NCI-H1694 treated with DMSO at 0.1 percent for 48 hours (cell line): ENCODE measurements around the gene ADGRG3.

Source experiments
- DNase-seq: peaks from one replicate; lab custom pipeline; 2025; lab: John Stamatoyannopoulos, UW

ADGRG3 gene

DNA sequence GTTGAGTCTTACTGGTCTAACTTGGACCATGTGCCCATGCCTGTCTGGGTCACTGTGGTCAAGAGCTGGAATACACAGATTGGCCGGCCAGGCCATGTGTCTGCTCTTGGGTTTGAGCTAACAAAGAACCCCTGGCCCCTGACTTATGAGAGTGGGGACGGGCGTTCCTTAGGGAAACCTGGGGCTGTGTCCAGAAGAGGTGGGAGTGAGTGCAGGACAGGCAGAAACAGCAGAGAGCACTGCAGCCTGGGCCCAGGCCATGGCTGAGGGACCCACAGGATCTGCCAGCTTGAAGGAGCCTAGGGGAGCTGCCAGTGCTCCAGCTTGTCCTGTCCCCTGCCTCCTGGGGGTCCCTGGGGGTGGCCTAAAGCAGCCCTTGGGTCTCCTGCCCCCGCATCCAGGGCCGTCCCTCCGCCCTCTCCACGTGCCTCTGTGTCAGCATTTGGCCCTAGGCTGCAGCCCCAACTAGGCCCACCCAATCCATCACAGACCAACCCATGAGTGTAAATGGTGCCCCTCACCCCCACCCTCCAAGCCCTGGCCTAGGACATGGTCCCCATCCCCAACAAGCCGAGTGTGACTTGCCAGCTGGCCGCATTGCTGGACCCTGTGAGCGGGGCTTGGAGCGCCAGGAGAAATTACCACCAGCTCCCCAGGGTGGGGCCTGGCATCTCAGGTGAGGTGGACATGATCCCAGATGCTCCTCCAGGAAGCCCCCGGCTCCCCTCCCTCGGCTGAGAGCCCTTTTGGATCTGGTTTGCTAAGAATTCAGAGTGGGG is 14.0 kb downstream of the ADGRG3 start:
- DNase-seq, result no peak

DNA sequence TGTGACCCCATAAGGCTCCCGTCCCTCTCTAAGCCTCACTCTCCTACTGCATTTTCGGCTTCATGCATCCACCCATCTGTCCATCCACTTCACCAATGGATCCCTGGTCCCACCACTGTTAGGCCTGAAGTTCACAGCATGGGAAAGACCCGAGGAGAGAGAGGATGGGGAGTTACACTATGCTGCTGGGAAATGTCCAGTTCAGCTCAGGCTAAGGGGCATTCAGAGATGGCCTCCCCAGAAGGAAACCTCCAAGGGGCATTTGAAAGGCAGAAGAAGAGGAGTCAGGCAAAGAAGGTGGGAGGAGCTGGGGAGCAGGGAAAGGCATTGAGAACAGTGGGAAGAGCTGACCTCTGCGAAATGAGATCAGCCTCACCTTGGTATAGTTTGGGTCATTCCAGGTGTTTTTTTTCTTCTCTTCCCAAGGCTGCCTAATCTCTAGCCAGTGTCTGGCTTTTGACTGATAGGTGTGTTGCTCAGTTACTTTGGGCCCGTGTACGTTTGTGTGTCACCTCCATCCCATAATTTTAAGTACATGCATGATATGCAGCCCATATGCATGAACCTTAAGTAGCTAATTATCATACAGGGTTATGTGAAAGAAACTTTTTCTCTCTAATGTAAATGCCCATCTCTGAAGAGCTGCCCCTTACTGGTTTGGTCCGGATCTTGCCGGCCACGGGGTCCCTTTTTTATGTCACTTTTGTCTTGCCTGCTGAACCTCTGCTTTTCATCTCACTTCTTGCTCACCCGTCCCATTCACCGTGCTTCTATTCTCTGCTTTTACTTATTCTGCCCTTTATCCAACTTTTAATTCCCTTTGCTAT is 14.9 kb downstream of the ADGRG3 start:
- DNase-seq, result no peak

DNA sequence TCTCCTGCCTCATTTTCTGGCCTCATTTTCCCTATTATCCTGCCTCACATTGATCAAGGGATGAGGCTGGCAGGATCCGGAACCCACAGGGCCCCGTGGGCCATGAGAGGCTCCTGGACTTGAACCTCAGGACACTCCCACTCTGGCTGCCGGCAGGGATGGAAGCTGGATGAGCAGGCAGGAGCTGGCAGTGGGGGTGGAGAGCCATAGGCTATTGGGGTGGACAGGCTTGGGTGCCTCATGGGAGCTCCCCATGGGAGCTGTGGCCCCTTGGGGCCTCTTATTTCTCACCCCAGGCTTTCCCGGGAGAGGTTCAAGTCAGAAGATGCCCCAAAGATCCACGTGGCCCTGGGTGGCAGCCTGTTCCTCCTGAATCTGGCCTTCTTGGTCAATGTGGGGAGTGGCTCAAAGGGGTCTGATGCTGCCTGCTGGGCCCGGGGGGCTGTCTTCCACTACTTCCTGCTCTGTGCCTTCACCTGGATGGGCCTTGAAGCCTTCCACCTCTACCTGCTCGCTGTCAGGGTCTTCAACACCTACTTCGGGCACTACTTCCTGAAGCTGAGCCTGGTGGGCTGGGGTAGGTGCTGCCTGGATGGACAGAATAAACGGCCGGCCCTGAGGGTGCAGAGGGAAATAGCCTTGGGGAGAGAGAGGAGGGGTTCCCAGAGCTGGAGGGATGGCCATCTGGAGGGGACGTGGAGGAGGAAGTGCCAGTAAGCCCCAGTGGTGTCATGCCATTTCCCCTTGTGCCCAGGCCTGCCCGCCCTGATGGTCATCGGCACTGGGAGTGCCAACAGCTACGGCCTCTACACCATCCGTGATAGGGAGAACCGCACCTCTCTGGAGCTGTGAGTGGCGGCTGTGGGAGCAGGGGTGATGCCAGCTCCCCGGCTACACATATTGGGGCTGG is 15.8 kb downstream of the ADGRG3 start:
- DNase-seq, result no peak

DNA sequence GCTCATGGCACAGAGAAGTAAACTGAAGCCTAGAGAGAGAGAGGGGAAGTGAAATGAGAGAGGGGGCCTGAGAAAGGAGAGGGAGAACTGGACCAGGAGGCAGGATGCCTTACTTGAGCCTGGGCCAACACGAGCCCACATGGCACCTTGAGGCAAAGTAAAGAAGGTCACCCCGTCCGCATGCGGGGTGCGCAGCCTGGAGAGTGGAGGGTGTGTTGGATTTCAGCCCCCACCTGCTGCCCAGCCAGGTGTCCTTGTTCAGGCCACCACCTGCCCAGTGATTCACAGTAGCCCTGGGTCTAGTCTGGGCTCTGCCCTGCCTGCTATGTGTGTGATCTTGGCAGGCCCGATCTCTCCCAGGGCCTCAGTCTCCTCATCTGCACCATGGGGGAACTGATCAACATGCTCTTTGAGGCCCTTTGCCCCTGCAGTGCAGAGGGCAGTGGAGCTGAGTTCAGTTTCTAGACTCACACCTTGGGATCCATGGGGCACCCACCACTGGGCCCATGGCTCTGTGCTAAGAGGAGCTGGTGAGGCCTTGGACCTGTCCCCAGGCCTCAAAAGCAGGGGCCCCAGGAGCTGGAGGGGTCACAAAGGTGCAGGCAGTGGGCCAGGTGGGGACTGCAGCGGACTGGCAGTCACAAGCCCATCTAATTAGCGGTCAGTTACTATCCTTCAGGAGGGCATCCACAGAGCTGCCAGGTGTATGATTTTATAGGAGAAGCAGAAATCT is 16.7 kb downstream of the ADGRG3 start:
- DNase-seq, result no peak

DNA sequence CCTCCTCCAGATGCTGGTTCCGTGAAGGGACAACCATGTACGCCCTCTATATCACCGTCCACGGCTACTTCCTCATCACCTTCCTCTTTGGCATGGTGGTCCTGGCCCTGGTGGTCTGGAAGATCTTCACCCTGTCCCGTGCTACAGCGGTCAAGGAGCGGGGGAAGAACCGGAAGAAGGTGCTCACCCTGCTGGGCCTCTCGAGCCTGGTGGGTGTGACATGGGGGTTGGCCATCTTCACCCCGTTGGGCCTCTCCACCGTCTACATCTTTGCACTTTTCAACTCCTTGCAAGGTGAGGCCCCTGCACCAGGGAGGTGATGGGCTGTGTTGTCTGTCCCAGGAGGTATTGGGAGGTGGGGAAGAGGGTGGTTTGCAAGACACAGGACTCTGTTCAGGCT is 17.5 kb downstream of the ADGRG3 start:
- no peak for DNase-seq

DNA sequence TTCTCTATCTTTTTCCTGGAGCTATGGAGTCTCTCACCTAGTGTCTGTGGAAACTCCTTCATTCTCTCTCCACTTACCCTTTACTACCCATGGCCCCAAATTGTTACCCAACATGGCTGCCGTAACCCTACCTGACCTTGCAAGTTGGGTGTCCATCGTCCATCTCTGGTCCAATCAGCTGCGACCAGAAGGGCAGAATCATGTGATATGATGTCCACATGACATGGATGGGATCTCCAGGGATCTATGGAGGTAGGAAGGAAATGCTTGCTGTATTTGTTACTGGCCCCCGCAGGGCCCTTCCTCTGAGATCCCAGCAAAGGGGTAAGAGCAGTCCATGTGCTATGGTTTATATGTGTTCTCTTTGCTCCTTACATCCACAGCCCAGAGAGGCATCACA is 18.5 kb downstream of the ADGRG3 start:
- no peak for DNase-seq

DNA sequence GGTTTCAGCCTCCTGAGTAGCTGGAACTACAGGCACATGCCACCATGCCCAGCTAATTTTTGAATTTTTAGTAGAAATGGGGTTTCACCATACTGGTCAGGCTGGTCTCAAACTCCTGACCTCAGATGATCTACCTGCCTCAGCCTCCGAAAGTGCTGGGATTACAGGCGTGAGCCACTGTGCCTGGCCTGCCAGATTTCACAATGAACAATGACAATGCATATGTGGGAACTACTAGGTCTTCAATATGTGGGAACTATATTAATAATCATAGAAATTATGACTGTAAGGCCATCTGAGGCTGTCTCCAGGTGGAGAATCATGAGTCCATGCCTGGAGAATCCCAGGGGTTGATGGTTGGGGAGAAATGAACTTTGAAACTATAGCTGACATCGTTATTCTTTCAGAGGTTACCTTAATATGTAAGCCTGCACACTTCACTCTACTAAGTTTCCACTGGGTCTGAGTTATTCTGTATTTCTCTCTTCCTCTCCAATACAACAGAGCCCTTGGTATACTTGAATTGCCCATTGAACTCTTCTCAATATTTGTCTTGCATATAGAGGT is 19.3 kb downstream of the ADGRG3 start:
- no peak for DNase-seq

DNA sequence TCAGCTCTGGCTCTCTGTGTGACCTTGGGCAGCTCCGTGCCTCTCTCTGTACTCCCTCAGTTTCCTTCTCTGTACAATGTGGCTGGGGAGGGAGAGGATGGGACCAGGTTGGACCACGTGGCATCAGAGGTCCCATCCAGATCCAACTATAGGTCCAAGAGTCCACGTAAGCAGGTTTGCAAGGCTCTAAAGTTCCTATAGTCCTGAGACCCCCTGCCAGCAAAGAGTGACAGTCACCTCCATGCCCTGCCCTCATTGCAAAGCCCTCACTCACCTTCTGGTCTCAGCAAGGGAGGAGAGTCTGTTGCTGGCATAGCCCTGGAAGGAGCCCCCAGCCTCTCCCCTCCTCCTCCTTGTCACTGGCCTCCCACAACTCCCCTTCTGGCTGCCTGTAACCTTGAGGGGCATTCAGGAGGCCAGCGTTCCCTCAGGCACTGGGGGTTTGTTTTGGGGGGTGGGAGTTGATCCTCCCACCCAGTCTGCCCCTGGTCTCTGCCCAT is 20.4 kb downstream of the ADGRG3 start:
- DNase-seq, result no peak

DNA sequence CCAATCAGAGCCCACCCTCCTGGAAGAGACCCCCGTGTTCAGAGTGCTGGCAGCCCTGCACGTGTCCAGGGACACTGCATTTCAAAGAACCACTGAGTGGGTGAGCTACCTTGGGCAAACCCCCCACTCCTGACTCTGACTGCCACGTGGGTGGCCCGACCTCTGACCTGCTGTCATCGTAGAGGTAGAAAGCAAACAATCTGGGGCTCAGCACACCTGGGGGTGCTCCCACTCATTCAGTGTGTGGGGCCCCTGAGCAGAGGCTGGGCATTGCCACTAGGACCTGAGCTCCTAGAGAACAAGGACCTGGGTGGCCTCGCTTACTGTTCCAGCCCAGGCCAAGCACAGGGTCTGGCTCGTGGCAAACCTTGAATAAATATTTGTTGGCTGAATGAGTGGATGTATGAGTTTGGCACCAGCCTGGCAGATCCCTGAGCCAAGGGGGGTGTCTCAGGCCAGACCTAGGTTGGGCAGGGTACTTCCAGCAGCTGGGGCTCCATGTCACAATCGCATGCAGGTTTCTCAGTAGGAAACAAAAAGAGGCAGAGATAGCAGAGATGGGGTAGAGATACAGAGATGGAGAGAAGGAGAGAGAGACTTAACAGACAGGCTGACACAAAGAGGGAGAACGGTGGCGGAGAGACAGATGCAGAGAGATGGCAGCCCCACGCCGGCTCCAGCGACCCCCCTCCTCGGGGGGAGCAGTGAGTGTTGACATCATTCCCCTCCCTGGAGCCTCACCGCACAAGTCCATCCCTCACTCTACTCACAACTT is 21.1 kb downstream of the ADGRG3 start:
- no peak for DNase-seq

DNA sequence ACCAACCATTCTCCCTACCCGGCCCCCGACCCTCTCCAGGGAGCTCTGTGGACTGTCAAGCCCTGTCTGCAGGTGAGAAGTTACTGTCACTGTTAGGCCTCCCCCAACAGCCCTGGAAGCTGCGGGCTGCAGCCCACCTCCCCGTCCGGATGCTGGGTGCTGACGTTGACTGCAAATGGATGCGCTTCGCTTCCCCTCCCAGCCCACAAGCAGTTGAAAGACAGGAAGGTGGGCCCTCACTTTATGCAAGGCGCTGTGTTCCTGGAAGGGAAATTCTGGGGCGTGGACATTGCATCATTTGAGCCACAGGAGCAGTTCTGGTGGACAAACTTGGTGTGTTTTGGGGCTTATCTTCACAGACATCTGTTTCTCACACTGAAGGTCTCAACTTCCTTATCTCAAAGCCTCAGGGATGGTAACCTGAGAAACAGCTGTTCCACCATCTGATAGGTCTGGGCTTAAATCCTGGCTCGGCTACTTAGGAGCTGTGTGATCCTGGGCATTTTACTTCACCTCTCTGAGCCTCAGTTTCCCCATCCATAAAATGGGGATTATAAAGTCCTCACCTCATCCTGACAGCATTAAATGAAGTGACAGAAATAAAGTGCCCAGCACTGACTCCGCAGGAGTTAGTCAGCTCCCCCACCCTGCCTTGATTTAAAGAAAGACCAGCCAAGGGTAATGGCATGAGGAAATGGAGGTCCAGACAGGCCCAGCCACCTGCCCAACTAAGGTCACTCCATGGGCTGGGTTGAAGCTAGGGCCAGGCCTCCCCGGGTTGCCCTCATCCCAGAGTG is 21.9 kb downstream of the ADGRG3 start:
- DNase-seq, result no peak

DNA sequence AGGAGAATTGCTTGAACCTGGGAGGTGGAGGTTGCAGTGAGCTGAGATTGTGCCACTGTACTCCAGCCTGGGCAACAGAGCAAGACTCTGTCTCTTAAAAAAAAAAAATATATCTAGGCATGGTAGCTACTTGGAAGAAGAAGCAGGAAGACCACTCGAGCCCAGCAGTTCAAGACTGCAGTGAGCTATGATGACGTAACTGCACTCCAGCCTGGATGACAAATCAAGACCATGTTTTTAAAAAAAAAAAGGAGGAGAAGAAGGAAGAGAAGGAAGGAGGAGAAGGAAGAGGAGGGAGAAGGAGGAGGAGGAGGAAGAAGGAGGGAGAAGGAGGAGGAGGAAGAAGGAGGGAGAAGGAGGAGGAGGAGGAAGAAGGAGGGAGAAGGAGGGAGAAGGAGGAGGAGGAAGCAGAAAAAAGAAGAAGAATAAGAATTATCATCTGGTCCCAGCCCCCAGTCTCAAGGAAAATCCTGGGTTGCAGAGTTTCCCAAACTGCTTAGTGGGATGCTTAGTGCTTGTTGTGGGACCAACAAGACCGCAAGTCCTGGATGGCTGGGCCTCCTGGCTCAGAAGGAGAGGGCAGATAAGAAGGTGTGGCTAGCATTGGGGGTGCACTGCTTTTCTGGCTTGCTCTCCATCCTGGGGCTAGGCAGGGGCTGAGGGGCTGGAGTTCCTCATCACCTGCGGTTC is 22.8 kb downstream of the ADGRG3 start:
- DNase-seq, result no peak

DNA sequence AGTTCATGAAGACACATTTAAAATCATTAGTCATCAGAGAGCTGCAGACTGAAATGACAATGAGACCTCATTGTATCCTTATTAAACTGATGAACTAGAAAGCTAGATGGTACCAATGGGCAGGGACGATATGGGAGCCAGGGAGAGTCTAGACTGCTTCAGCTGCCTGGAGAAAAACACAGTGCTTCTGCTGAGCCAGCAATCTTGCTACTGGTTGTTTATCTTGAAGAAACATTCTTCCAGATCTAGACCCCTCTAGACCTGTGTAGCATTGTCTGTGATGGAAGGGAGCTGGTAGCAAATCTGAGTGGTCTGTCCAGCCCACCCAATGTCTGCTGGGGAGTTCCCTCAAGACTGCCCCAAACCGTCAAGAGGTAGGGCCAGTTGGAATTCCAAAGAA is 24.5 kb downstream of the ADGRG3 start:
- DNase-seq, result no peak

DNA sequence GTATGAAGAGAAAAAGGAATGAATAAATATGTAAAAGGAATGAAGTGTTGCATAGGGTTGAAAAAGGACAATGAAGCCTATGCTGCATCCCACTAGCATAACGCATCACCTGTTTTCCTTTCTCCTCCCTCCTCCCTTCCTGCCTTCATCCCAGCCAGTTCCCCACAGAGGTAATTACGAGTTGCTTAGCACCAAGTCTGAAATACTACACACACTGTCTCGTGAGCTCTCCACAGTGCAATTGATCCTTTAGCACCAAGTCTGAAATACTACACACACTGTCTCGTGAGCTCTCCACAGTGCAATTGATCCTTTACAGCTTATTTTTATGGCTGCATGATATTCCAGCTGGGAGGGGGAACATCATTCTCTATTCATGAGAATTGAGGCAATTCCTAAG is 25.4 kb downstream of the ADGRG3 start:
- no peak for DNase-seq

DNA sequence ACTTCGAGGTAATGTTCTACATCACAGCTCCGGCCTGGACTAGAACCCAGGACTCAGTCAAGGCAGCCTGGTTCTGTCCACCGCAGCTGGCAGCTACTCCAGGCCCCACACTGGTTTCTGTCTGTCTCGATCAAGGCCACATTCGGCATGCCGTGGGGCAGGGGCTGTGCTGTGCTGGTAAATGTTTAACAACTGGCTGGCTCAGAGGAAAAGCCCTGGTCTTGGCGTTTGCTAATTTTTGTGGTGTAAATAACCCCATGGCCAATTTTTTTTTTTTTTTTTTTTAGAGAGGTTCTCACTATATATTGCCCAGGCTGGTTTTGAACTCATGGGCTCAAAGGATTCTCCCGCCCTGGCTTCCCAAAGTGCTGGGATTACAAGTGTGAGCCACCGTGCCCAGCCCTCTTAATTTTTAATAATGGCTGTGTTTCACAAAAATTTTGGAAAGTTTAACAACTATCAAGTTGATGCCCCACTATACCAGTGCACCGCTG is 26.2 kb downstream of the ADGRG3 start:
- DNase-seq, result no peak

DNA sequence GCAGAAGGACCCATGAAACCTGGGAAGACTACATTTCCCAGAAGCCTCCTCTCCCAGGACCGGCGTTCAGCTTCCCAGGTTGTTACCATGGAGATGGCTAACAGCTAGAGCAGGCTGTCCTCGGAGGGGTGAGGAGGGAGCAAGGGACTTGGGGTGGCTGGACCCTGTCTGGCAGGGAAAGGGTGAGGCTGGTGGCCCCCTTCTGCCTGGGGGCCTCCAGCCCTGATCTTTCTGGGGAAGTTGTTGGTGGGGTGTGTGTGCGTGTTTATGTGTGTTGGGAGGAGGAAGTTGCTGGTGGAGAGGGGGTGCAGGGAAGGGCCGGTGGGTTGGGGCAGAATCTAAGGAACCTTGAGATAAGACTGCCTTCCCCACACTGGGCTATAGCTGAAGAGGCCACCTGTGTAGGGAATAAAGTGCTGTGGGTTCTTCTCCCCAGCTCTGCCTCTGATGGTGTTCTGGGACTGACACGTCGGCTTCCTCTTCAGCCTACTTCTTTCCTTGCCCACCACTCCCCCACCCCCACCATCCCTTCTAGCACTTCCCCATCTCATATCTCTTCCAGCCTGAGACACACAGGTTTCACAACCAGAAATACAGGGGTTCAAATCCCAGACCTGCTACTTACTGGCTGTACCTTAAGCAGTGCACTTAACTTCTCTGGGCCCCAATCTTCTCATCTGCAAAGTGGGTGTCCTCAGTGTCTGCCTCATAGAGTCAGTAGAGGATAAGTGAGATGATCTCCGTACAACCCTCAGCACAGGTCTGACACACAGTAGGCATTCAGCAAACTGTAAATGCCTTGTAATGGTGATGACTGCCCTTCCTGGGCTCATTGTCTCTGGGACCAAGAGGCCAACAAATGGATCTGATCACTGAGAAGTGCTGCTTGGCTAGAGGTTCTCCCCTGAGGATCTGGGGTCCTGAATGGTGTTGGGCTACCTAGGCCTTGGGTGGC is 26.9 kb downstream of the ADGRG3 start, which contains the start of gene DRC7:
Gene DRC7 (plus strand): TSS at position 82 of the 955 bp plus-strand sequence. CDS start 3,144 bp downstream, outside the sequence.
- DNase-seq, result peak; percentile 1

DNA sequence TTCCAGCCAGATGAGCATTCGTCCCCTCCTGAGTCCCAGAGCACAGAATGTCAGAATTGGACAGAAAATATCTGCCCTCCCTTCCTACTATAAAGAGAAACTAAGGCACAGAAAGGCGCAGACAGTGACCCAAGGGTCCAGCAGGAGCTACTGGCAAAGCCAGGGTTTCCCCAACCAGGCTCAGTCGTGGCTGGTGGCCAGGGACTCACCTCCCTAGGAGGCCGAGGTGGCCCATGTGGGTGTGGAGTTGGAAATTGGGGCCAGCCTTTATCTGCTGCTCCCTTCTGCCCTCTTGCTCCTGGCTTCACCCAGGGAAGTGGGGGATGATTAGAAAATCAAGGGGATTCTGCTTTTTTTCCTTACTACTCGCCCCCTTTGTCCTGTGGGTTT is 27.6 kb downstream of the ADGRG3 start:
- DNase-seq, result no peak

DNA sequence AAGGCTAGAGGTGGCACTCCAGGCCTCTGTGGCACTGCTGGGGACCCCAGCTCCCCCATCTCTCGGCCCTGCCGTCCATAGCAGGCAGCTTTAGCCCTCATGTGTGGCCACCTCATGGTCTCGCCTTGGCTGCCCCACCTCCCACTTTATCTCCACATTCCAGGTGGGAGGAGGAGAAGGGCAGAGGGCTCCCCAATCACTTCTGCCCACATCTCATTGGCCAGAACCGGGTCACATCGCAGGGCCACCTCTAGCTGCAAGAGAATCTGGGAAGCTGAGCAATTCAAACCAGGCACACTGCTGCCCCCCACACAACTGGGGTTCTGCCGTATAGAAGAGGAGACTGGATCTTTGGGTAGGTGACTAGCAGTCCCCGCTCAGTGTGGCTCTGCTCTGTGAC is 28.1 kb downstream of the ADGRG3 start:
- DNase-seq, result no peak
